ENCODE results near the gene CKAP5.

DNA sequence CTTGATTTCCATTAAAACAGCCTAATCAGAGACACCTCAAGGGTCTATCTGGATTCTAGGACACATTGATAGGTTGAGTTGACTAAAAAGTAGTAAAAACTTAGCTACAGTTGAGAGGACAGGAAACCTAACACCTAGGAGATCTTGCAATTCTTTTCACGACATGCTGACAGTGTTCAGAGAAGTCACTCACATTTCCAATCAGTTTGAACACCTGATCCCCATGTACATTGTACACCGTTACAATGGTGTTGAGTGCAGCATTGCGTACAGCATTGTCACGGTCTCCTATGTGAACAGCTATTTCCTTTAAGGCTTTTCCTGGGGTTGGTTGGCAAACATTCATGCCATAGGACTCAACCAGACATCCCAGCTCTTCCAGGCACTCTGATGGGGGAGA, 84.3 kb downstream of the CKAP5 start:
- TF ChIP-seq, protein P1, sequence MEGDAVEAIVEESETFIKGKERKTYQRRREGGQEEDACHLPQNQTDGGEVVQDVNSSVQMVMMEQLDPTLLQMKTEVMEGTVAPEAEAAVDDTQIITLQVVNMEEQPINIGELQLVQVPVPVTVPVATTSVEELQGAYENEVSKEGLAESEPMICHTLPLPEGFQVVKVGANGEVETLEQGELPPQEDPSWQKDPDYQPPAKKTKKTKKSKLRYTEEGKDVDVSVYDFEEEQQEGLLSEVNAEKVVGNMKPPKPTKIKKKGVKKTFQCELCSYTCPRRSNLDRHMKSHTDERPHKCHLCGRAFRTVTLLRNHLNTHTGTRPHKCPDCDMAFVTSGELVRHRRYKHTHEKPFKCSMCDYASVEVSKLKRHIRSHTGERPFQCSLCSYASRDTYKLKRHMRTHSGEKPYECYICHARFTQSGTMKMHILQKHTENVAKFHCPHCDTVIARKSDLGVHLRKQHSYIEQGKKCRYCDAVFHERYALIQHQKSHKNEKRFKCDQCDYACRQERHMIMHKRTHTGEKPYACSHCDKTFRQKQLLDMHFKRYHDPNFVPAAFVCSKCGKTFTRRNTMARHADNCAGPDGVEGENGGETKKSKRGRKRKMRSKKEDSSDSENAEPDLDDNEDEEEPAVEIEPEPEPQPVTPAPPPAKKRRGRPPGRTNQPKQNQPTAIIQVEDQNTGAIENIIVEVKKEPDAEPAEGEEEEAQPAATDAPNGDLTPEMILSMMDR (conservative IDR thresholded peaks at IDR 0.05; ENCODE audit: low read length): no peak
- TF ChIP-seq EZH2phosphoT487 (IDR thresholded peaks at IDR 0.05; ENCODE audit: borderline replicate concordance, low read depth, low read length): no peak
